GM19193 (cell line): Measurements from ENCODE around the gene TEKT4.

Experiments used
- POLR2A ChIP-seq: IDR thresholded peaks from 4 replicates; pipeline ENCODE4 v1.6.1; 2011; ENCODE audit not compliant: insufficient read depth, insufficient read length; ENCODE audit errors: extremely low read depth

TEKT4 gene

GRCh38 chr2:94875820-94876522 is 4.7 kb downstream of the TEKT4 start:
- TF ChIP-seq POLR2A, result no peak

- no peak for TF ChIP-seq POLR2A
Observed at GRCh38 chr2:94876523-94876863, 5.3 kb downstream of the TEKT4 start.

- TF ChIP-seq POLR2A, result no peak
Observed at GRCh38 chr2:94877129-94877528, 5.9 kb downstream of the TEKT4 start.

GRCh38 chr2:94879314-94879981 is 8.2 kb downstream of the TEKT4 start:
- TF ChIP-seq POLR2A, result no peak

- TF ChIP-seq POLR2A, result no peak
Observed at GRCh38 chr2:94879982-94880377, 8.8 kb downstream of the TEKT4 start.

- no peak for TF ChIP-seq POLR2A
Observed at GRCh38 chr2:94880507-94880906, 9.3 kb downstream of the TEKT4 start.

GRCh38 chr2:94881070-94881469 is 9.8 kb downstream of the TEKT4 start:
- no peak for TF ChIP-seq POLR2A

- TF ChIP-seq POLR2A, result no peak
Observed at GRCh38 chr2:94890234-94890633, 19.0 kb downstream of the TEKT4 start.

GRCh38 chr2:94923196-94923595 is 52.0 kb downstream of the TEKT4 start:
- TF ChIP-seq POLR2A, result no peak
